Effector memory CD8-positive, alpha-beta T cell (primary cell): ENCODE results near the gene NELFB.

Source experiments
- ATAC-seq: fragments of 150-1000 bp; cut with Tn5 transposase; replicated peaks from 2 replicates; pipeline ENCODE4 v1.10.0; 2021; ENCODE audit warnings: mild to moderate bottlenecking, moderate library complexity
- DNase-seq, 3 experiments: peaks; one replicate each; pipeline ENCODE4 v3.0.0; 2021
- H3K27ac Mint-ChIP-seq, 2 donors: one replicate each; pipeline ENCODE4 v1.8.0; 2022; ENCODE audit warnings: mild to moderate bottlenecking in 2 of 2, mixed read lengths in 2 of 2, moderate library complexity in 2 of 2
- H3K27me3 Mint-ChIP-seq, 2 donors: one replicate each; pipeline ENCODE4 v1.8.0; 2022; ENCODE audit warnings: mixed read lengths in 2 of 2
- H3K36me3 Mint-ChIP-seq: one replicate; pipeline ENCODE4 v1.8.0; 2022; ENCODE audit warnings: mild to moderate bottlenecking, moderate library complexity, mixed read lengths; ENCODE audit not compliant: insufficient read depth
- H3K4me1 Mint-ChIP-seq, 2 donors: one replicate each; pipeline ENCODE4 v1.8.0; 2022; ENCODE audit warnings: low read depth in 2 of 2, mixed read lengths in 2 of 2
- H3K4me3 Mint-ChIP-seq, 2 donors: one replicate each; pipeline ENCODE4 v1.8.0; 2022; ENCODE audit warnings: mild to moderate bottlenecking in 2 of 2, mixed read lengths in 2 of 2, moderate library complexity in 2 of 2
- H3K9me3 Mint-ChIP-seq, 2 donors: one replicate each; pipeline ENCODE4 v1.8.0; 2022; ENCODE audit warnings: mixed read lengths in 2 of 2
- total RNA-seq, 9 experiments: gene quantifications; one replicate each; lab custom pipeline; 2026; lab: John Stamatoyannopoulos, UW

Gene NELFB
- total RNA-seq: 41.0 to 82.8 (median 68.7) reads per million in 9 experiments

DNA sequence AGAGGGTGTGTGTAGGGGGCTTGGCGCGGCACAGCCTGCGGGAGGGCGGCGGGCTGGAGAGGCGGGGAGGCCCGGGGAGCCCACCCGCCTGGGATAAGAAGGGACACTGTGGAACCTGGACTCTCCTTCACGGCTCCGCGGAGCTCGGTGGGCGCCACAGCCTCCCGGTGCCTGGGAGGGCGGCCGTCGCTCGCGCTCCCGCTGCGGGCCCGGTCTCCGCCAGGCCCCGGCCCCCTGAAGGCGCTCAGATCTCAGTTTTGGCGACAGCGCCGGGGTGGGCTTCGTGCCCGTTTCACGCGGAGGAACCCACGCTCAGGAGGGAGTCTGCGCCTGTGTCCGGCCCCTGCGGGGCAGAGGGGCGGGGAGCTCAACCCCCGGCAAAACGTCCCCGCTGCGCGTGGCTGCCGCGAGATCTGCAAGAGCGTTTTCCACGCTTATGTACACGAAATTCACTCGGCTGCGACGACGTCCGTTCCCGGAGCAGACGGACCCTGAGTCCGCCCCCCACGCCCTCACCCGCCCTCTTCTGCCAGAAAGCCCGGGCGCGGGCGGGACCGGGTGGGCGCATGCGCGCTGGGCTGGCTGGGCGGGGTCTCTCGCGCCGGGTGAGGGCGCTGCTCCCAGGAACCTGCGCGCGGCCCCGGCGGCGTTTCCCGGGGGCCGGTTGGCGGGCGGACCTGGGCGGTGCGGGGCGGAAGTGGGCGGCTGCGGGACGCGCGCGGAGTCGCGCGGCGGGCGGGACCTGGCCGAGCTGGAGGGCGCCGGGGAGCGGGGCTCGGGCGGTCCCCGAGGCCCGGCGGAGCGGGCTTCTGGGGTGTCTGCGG, at the start of gene NELFB:
NELFB (plus strand) TSS at position 704 of the 824 bp plus-strand sequence.
- Mint-ChIP-seq H3K4me1 (peaks cover 5 to 11% of the 10 kb centered on the region in 2 donors), H3K36me3 (peaks cover 38% of the 10 kb centered on the region), H3K27ac (peak within 1 kb of the TSS in 1 of 2 donors; percentile 65), H3K9me3 (no peaks in the 10 kb centered on the region), H3K4me3 (peak within 1 kb of the TSS; percentile 85 to 91), H3K27me3 (no peaks in the 10 kb centered on the region)
- DNase-seq (peak; percentile 95 to 98 (median 95)), ATAC-seq (peak; percentile 90)

DNA sequence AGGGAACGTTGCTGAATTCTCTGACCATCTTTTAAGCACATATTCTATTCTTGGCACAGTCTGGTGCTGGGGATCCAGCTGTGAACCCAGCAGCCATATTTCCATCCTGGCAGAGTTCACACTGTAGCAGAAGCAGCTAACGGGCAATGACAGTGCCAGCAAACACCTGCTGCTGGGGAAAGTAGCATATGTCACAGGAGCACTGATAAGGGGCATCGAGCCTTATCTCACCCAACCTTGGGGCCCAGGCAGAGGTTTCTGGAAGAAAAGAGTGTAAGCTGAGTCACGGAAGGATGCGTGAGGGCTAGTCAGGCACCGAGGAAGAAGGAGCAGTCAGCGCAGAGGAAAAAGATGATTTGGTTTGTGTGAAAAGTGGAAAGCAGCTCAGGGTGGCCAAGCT, 48.5 kb upstream of the NELFB start:
- DNase-seq (no peak), ATAC-seq (no peak)
- H3K9me3 Mint-ChIP-seq: no peaks in the 10 kb centered on the region
- peak overlapping the region; percentile 91 to 94 for H3K4me3 Mint-ChIP-seq
- peaks cover 26 to 34% of the 10 kb centered on the region in 2 donors for H3K4me1 Mint-ChIP-seq
- no peaks in the 10 kb centered on the region for H3K27me3 Mint-ChIP-seq
- H3K27ac Mint-ChIP-seq: peak overlapping the region; percentile 96 to 97
- H3K36me3 Mint-ChIP-seq: peaks cover 46% of the 10 kb centered on the region

GRCh38 chr9:137211532-137211931, 43.6 kb upstream of the NELFB start:
- H3K36me3 Mint-ChIP-seq: peaks cover 22% of the 10 kb centered on the region
- H3K9me3 Mint-ChIP-seq: no peaks in the 10 kb centered on the region
- ATAC-seq (no peak), DNase-seq (no peak)
- H3K27me3 Mint-ChIP-seq: no peaks in the 10 kb centered on the region
- H3K27ac Mint-ChIP-seq: peak overlapping the region in 1 of 2 donors; percentile 72
- no peak overlapping the region for H3K4me3 Mint-ChIP-seq
- H3K4me1 Mint-ChIP-seq: peaks cover 13 to 17% of the 10 kb centered on the region in 2 donors

- no peak overlapping the region for H3K4me3 Mint-ChIP-seq
- ATAC-seq (no peak), DNase-seq (no peak)
- H3K27me3 Mint-ChIP-seq: no peaks in the 10 kb centered on the region
- no peaks in the 10 kb centered on the region for H3K9me3 Mint-ChIP-seq
- H3K4me1 Mint-ChIP-seq: peaks cover 3 to 7% of the 10 kb centered on the region in 2 donors
- H3K27ac Mint-ChIP-seq: no peak overlapping the region
- peaks cover 21% of the 10 kb centered on the region for H3K36me3 Mint-ChIP-seq
These were observed 42.6 kb upstream of the NELFB start for GRCh38 chr9:137212520-137212919.

- H3K9me3 Mint-ChIP-seq: no peaks in the 10 kb centered on the region
- no peak overlapping the region for H3K27ac Mint-ChIP-seq
- no peak for ATAC-seq
- no peak for DNase-seq
- H3K4me1 Mint-ChIP-seq: peaks cover 0 to 5% of the 10 kb centered on the region in 2 donors
- no peaks in the 10 kb centered on the region for H3K27me3 Mint-ChIP-seq
- H3K4me3 Mint-ChIP-seq: no peak overlapping the region
- H3K36me3 Mint-ChIP-seq: peaks cover 16% of the 10 kb centered on the region
These were observed 41.7 kb upstream of the NELFB start for GRCh38 chr9:137213160-137214060.

DNA sequence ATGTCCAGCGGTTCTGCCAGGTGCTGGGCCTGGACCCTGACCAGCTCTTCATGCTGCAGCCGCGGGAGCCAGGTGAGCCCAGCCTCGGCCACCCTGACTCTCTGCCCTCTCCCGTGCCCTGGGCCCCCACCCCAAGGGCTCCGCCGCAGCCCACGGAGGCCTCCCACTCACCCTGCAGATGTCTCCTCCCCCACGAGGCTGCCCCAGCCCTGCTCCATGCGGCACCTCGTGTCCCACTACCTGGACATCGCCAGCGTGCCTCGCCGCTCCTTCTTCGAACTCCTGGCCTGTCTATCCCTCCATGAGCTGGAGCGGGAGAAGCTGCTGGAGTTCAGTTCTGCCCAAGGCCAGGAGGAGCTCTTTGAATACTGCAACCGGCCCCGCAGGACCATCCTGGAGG, 40.5 kb upstream of the NELFB start:
- Mint-ChIP-seq H3K27ac (peak overlapping the region in 1 of 2 donors; percentile 76), H3K9me3 (no peaks in the 10 kb centered on the region), H3K4me3 (no peak overlapping the region), H3K4me1 (peaks cover 0 to 3% of the 10 kb centered on the region in 2 donors), H3K27me3 (no peaks in the 10 kb centered on the region), H3K36me3 (peaks cover 10% of the 10 kb centered on the region)
- no peak for ATAC-seq
- no peak for DNase-seq

DNA sequence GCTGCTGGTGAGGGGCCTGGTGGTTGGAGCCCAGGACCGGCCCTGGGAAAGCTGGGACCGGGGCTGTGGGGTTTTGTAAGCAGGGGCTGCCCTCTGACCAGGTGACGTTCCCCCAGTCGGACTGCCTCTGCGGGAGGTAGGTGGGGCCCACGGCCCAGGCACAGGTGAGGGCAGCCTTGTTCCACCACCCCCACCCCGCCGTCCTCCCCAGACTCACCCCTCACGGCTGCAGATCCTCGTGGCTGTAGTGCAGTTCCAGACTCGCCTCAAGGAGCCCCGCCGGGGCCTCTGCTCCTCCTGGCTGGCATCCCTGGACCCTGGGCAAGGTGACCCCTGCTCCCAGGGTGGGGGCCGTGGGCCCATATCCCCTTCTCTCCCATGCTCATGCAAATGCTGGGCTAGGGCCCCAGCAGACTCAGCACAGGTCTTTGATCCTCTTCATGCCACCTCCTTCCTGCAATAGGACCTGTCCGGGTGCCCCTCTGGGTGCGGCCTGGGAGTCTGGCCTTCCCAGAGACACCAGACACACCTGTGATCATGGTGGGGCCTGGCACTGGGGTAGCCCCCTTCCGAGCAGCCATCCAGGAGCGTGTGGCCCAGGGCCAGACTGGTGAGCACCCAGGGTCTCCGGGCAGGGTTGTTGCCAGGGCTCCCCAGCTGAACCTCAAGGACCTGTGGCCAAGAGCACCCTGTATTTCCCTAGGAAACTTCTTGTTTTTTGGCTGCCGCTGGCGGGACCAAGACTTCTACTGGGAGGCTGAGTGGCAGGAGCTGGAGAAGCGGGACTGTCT, 39.7 kb upstream of the NELFB start:
- Mint-ChIP-seq H3K27me3 (no peaks in the 10 kb centered on the region), H3K9me3 (no peaks in the 10 kb centered on the region), H3K4me1 (peaks cover 0 to 4% of the 10 kb centered on the region in 2 donors), H3K36me3 (peaks cover 4% of the 10 kb centered on the region), H3K27ac (no peak overlapping the region), H3K4me3 (no peak overlapping the region)
- ATAC-seq: no peak
- DNase-seq: no peak

- peaks cover 6% of the 10 kb centered on the region for H3K36me3 Mint-ChIP-seq
- H3K4me3 Mint-ChIP-seq: no peak overlapping the region
- no peak for DNase-seq
- H3K27me3 Mint-ChIP-seq: no peaks in the 10 kb centered on the region
- H3K27ac Mint-ChIP-seq: no peak overlapping the region
- H3K9me3 Mint-ChIP-seq: no peaks in the 10 kb centered on the region
- peaks cover 0 to 3% of the 10 kb centered on the region in 2 donors for H3K4me1 Mint-ChIP-seq
- ATAC-seq: no peak
These were observed 38.8 kb upstream of the NELFB start for GRCh38 chr9:137216188-137216965.

DNA sequence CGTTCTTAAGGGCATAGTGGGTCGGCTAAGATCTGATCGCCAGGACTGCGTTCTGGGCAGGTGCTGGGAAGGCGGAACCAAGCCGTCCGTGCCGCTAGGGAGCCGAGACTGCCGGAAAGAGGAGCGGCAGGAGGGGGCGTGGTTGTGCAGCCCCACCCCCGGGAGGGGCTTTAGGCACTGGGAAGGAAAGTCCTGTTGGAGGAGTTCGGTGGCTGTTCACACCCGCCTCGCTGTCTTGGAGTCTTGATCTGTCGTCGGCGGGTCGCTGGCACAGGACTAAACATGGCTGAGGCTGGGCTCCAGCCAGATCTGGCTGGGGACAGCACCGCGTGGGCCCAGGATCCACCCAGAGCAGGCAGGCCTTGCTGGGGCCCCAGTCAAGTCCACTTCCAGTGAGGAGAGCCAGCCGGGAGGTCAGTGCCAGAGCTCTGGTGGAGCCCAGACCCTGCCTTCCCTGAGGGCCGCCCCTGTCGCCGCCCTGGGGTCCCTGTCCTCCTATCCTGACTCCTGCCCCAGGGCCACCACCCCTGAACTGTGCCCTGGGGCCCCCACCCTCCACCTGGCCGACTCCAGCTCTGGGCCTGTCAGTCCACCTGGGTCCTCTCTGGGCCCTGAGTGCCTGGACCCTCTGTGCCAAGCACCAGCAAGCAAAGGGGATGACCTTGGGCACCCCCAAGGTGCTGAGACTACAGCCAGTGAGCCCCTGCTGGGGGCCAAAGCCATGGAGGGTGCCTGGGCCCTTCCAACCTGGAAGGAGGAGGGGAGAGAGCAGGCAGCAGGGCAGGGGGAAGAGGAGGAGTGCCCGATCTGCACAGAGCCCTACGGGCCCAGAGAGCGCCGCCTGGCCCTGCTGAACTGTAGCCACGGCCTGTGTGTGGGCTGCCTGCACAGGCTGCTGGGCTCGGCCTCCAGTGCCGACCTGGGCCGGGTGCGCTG, 37.6 kb upstream of the NELFB start:
- Mint-ChIP-seq H3K4me1 (peaks cover 0 to 3% of the 10 kb centered on the region in 2 donors), H3K27me3 (no peaks in the 10 kb centered on the region), H3K9me3 (no peaks in the 10 kb centered on the region), H3K4me3 (no peak overlapping the region), H3K27ac (no peak overlapping the region), H3K36me3 (peaks cover 6% of the 10 kb centered on the region)
- DNase-seq: no peak
- ATAC-seq: no peak

DNA sequence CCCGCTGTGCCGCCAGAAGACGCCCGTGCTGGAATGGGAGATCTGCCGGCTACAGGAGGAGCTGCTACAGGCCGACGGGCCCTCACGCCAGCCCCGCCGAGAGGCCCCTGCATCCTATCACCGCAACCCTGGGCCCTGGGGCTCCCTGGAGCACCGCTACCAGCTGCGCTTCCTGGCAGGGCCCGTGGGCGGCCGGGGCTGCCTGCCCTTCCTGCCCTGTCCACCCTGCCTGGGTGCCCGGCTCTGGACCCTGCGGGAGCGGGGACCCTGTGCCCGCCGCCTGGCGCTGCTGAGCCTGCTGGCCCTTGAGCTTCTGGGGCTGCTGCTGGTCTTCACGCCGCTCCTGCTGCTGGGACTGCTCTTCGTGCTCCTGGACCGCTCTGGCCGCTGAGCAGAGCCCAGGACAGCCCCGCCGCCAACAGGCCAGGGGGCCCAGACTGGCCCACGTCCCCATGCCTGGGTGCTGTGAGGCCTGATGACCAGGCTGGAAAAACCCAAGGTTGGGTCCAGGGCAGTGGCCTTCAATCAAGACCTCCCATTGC, 36.8 kb upstream of the NELFB start:
- DNase-seq (no peak), ATAC-seq (no peak)
- H3K9me3 Mint-ChIP-seq: no peaks in the 10 kb centered on the region
- H3K4me1 Mint-ChIP-seq: peaks cover 0 to 4% of the 10 kb centered on the region in 2 donors
- H3K27ac Mint-ChIP-seq: no peak overlapping the region
- no peaks in the 10 kb centered on the region for H3K27me3 Mint-ChIP-seq
- no peak overlapping the region for H3K4me3 Mint-ChIP-seq
- peaks cover 5% of the 10 kb centered on the region for H3K36me3 Mint-ChIP-seq

DNA sequence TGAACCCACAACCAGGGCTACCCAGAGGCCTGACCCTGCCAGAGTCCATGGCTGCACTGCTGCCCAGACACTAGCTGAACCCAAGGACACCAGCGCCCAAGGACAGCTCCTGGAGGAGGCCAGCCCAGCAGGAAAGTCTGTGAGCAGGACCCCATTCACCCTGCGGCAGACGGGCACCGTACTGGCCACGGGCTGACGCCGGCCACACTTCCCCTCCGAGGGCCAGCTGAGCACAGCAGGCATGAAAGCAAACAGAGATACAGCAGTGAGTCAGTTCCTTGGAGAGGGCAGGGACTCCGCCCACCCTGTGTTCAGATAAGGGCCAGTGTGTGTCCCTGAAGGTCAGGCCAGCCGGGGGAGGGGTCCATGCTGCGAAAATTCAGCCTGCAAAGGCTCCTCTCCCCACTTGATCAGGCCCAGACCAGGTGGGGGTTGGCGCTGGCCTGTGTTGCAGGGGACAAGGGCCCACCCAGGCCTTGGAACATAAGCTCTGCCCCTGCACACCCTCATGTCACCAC, 36.3 kb upstream of the NELFB start:
- H3K4me3 Mint-ChIP-seq: no peak overlapping the region
- DNase-seq (no peak), ATAC-seq (no peak)
- peaks cover 0 to 4% of the 10 kb centered on the region in 2 donors for H3K4me1 Mint-ChIP-seq
- H3K27me3 Mint-ChIP-seq: no peaks in the 10 kb centered on the region
- H3K36me3 Mint-ChIP-seq: peaks cover 10% of the 10 kb centered on the region
- H3K27ac Mint-ChIP-seq: no peak overlapping the region
- no peaks in the 10 kb centered on the region for H3K9me3 Mint-ChIP-seq
